GM06990 (cell line): ENCODE measurements around the gene ATP7B.
A peak's percentile ranks its signal among the peaks of the same experiment; 100 is the strongest.

Experiments
- DNase-seq: peaks from one replicate; pipeline ENCODE4 v3.0.0-alpha.2; 2011; ENCODE audit not compliant: insufficient read length; ENCODE audit errors: extremely low read depth
- H3K27me3 ChIP-seq: replicated peaks from 2 replicates; pipeline ENCODE4 v1.6.0; 2011; ENCODE audit warnings: low read length; ENCODE audit not compliant: control insufficient read depth, insufficient read depth
- H3K36me3 ChIP-seq: 2 replicates; pipeline ENCODE4 v1.5.1; 2011; ENCODE audit warnings: low read length; ENCODE audit not compliant: control insufficient read depth, insufficient read depth
- H3K4me3 ChIP-seq: replicated peaks from 2 replicates; pipeline ENCODE4 v1.5.1; 2011; ENCODE audit warnings: low read depth, mild to moderate bottlenecking, control low read depth, low read length
- TF ChIP-seq, protein P1 (sequence below): IDR thresholded peaks from 2 replicates; pipeline ENCODE4 v1.5.1; 2011; ENCODE audit warnings: low read length, control low read depth, mild to moderate bottlenecking, inconsistent platforms; ENCODE audit not compliant: insufficient read depth, poor library complexity, severe bottlenecking

Gene ATP7B

DNA sequence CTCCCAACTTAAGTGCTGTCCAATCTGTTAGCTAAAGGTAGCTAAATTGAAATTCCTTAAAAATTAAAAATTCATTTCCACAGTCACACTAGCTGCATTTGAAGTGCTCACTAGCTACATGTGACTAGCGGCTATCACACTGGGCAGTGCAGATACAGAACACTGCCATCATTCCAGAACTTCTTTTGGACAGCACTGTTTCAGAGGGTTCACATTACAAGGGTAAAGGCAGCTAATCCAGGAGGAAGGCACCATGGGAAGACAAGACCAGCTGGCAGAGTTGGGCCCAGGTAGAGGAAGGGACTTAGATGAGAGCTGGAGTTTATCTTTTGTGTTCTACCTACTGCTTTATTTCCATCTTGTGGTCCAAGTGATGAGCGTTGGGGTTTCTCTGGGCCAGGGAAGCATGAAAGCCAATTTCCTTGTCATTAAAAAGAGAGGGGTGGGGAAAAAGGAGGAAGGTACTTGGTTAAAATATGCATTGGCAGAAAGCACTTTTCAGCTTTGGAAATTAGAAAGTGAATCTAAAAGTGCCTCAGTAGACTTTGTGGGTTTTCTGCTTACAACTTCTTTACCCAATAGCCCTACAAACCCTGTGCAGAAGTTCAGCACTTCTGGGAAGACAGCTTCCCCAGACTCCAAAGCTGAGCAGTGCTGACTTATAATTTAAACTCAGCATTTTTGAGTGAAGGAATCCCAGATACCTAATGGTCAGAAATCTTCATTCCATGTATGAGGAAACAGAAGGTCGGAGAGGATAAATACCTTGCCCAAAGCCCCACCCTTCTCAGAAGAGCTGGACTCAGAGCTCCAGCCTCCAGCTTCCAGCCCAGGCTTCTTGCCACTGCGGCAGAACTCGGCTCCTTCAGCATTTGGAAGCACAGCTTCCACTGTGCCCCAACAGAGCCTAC lies 49.5 kb downstream of the ATP7B start:
- H3K27me3 ChIP-seq, result peaks cover 2% of the 10 kb centered on the region
- TF ChIP-seq, protein P1, sequence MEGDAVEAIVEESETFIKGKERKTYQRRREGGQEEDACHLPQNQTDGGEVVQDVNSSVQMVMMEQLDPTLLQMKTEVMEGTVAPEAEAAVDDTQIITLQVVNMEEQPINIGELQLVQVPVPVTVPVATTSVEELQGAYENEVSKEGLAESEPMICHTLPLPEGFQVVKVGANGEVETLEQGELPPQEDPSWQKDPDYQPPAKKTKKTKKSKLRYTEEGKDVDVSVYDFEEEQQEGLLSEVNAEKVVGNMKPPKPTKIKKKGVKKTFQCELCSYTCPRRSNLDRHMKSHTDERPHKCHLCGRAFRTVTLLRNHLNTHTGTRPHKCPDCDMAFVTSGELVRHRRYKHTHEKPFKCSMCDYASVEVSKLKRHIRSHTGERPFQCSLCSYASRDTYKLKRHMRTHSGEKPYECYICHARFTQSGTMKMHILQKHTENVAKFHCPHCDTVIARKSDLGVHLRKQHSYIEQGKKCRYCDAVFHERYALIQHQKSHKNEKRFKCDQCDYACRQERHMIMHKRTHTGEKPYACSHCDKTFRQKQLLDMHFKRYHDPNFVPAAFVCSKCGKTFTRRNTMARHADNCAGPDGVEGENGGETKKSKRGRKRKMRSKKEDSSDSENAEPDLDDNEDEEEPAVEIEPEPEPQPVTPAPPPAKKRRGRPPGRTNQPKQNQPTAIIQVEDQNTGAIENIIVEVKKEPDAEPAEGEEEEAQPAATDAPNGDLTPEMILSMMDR, result no peak
- no peaks in the 10 kb centered on the region for H3K36me3 ChIP-seq
- no peak for DNase-seq
- no peak overlapping the region for H3K4me3 ChIP-seq

DNA sequence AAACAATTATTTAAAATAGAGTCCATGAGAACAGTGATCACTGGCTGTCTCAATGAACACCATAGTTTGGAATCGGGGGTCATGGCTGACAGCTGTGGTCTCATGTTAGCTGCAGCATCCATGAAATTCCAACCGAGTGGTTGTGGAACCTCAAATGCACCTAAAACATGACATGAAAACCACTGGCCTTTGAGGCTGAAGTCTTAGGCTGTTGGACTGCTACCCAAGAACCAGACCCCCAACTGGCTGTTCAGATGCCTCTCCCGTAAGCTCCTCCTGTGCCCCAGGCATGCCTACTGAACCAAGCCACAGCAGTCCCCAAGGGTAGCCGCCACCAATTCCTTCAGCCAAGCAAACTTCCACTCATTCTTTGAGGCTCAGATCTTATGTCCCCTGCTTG lies 50.5 kb downstream of the ATP7B start:
- TF ChIP-seq, protein P1, result no peak

DNA sequence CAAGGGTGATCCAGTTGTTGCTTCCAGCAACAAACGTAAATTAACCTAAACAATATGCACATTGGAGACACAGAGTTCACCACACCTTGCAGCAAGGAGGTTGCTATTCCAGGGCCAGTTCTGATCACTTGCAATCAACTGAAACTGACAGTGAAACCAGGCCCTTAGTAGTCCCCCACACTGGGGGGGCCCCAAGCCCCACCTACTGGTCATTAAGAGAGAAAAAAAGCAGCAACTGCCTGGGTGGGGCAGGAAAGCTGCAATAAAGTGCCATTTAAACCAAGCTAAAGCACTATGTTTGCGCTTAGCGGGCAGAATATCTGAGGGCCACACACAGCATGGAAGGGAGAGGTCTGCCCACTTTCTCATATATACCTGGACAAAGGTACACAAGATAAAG lies 51.5 kb downstream of the ATP7B start:
- DNase-seq, result peak; percentile 15
- TF ChIP-seq, protein P1, result peak; percentile 34
- Histone ChIP-seq H3K36me3 (no peaks in the 10 kb centered on the region), H3K27me3 (no peaks in the 10 kb centered on the region), H3K4me3 (no peak overlapping the region)

More for the DNA sequence above, 50.5 kb downstream of the ATP7B start:
- no peak overlapping the region for H3K4me3 ChIP-seq
- DNase-seq, result no peak
- peaks cover 2% of the 10 kb centered on the region; the same call in 1 of the 2 replicates for H3K27me3 ChIP-seq
- no peaks in the 10 kb centered on the region for H3K36me3 ChIP-seq

DNA sequence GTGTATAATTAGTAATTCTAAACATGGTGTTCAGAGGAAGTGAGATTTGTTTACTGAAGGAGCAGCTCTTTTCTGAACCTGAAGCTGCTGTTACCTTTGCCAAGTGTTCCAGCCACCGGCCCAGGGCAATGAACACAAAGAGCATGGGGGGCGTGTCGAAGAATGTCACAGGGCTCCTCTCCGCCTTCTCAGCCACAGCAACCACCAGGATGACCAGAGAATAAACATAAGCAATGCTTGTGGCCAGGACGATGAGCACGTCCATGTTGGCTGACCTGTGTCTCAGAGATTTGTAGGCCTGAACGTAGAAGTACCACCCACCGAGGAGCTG lies 53.1 kb downstream of the ATP7B start:
- peaks cover 1% of the 10 kb centered on the region; the same call in 1 of the 2 replicates for H3K27me3 ChIP-seq
- DNase-seq, result no peak
- no peaks in the 10 kb centered on the region for H3K36me3 ChIP-seq
- TF ChIP-seq, protein P1, result no peak
- H3K4me3 ChIP-seq, result no peak overlapping the region

DNA sequence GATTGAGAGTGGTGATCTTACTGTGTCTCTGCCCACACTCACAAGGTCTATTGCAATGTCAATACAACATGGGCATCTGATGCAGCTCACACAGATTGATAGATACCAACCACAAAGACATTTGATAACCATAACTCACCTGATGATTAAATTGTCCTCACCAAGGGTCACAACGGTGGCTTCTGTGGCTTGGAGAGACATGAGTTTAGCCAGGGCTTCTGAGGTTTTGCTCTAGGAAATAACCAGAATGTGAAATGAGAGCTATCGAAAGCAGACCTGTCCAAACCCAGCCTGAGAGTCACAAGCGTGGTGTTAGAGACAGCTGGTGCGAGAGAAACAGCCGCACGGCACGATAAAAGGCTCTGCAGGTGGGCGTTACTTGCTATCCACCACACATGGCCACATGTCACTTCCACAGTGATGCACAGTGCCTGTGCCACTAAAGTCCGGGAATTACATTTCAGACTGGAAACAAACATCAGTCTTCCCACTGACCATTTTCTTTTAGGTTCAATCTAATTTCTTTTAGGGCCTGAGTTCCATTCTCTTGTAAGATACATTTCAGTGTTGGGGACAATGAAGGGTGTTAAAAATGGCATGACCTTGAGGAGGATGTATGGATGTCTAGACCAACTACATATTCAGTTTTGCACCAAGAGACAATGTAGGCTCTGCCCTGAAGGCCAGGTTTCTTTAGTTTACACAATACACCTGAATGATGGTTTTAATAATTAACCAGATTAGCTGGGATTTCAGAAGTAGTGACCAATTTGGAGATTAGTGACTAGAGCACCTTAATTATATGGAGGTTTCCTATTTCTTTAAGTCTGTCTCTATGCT lies 53.7 kb downstream of the ATP7B start:
- no peak overlapping the region for H3K4me3 ChIP-seq
- H3K36me3 ChIP-seq, result no peaks in the 10 kb centered on the region
- TF ChIP-seq, protein P1, result no peak
- DNase-seq, result no peak
- H3K27me3 ChIP-seq, result peaks cover 1% of the 10 kb centered on the region; the same call in 1 of the 2 replicates
